ENCODE measurements around the gene HPGD. TPM values are rescaled to one million over a fixed set of nuclear protein-coding genes. Genes with fewer than 3 reads are reported as not detected.
A peak's percentile ranks its signal among the peaks of the same experiment; 100 is the strongest.
"Not testable (repeated sequence)": the region's sequence is repeated elsewhere in the genome, so short reads cannot be mapped to it uniquely, and the experiment has no call there.

HPGD gene
- total RNA-seq, 1 experiment from 2014 or later = 9.5 TPM

GRCh38 chr4:174494726-174495125, 27.6 kb downstream of the HPGD start:
- DNase-seq (ENCODE audit: low read depth, low spot score) = no peak
- in situ Hi-C loops (cut with HindIII; ENCODE audit: low pct_unique_long_range_greater_than_20kb, low sequenced_read_pairs) = no loop called here

GRCh38 chr4:174494146-174494545, 28.1 kb downstream of the HPGD start:
- in situ Hi-C loops (cut with HindIII; ENCODE audit: low pct_unique_long_range_greater_than_20kb, low sequenced_read_pairs) = no loop called here
- no peak for DNase-seq (ENCODE audit: low read depth, low spot score)

- no peak for DNase-seq (ENCODE audit: low read depth, low spot score)
- in situ Hi-C loops (cut with HindIII; ENCODE audit: low pct_unique_long_range_greater_than_20kb, low sequenced_read_pairs) = no loop called here
These were observed 31.8 kb downstream of the HPGD start for GRCh38 chr4:174490451-174490961.

- DNase-seq (ENCODE audit: low read depth, low spot score); in situ Hi-C loops (cut with HindIII; ENCODE audit: low pct_unique_long_range_greater_than_20kb, low sequenced_read_pairs): not testable (repeated sequence)
These were observed 33.9 kb downstream of the HPGD start for GRCh38 chr4:174488368-174488767.

- in situ Hi-C loops (cut with HindIII; ENCODE audit: low pct_unique_long_range_greater_than_20kb, low sequenced_read_pairs) = no loop called here
- no peak for DNase-seq (ENCODE audit: low read depth, low spot score)
These were observed 37.3 kb downstream of the HPGD start for GRCh38 chr4:174485025-174485424.

GRCh38 chr4:174483792-174484191, 38.5 kb downstream of the HPGD start:
- in situ Hi-C loops (cut with HindIII; ENCODE audit: low pct_unique_long_range_greater_than_20kb, low sequenced_read_pairs) = no loop called here
- no peak for DNase-seq (ENCODE audit: low read depth, low spot score)

GRCh38 chr4:174479140-174479539, 43.1 kb downstream of the HPGD start:
- no peak for DNase-seq (ENCODE audit: low read depth, low spot score)
- in situ Hi-C loops (cut with HindIII; ENCODE audit: low pct_unique_long_range_greater_than_20kb, low sequenced_read_pairs) = no loop called here

GRCh38 chr4:174475528-174475927, 46.8 kb downstream of the HPGD start:
- DNase-seq (ENCODE audit: low read depth, low spot score) = no peak
- in situ Hi-C loops (cut with HindIII; ENCODE audit: low pct_unique_long_range_greater_than_20kb, low sequenced_read_pairs) = no loop called here

- DNase-seq (ENCODE audit: low read depth, low spot score) = peak; percentile 62
- in situ Hi-C loops (cut with HindIII; ENCODE audit: low pct_unique_long_range_greater_than_20kb, low sequenced_read_pairs) = no loop called here
These were observed 47.7 kb downstream of the HPGD start for GRCh38 chr4:174474457-174475075.

GRCh38 chr4:174467107-174467506, 55.2 kb downstream of the HPGD start:
- no peak for DNase-seq (ENCODE audit: low read depth, low spot score)
- in situ Hi-C loops (cut with HindIII; ENCODE audit: low pct_unique_long_range_greater_than_20kb, low sequenced_read_pairs) = no loop called here

- in situ Hi-C loops (cut with HindIII; ENCODE audit: low pct_unique_long_range_greater_than_20kb, low sequenced_read_pairs) = no loop called here
- DNase-seq (ENCODE audit: low read depth, low spot score) = no peak
These were observed 57.3 kb downstream of the HPGD start for GRCh38 chr4:174464949-174465348.

- DNase-seq (ENCODE audit: low read depth, low spot score) = no peak
These were observed 60.7 kb downstream of the HPGD start for GRCh38 chr4:174461466-174462106.

GRCh38 chr4:174460684-174461083, 61.6 kb downstream of the HPGD start:
- no peak for DNase-seq (ENCODE audit: low read depth, low spot score)
- in situ Hi-C loops (cut with HindIII; ENCODE audit: low pct_unique_long_range_greater_than_20kb, low sequenced_read_pairs) = no loop called here

More at GRCh38 chr4:174461466-174462106, 60.7 kb downstream of the HPGD start:
- in situ Hi-C loops (cut with HindIII; ENCODE audit: low pct_unique_long_range_greater_than_20kb, low sequenced_read_pairs) = no loop called here

- no peak for DNase-seq (ENCODE audit: low read depth, low spot score)
- in situ Hi-C loops (cut with HindIII; ENCODE audit: low pct_unique_long_range_greater_than_20kb, low sequenced_read_pairs) = no loop called here
These were observed 64.8 kb downstream of the HPGD start for GRCh38 chr4:174457468-174457867.

GRCh38 chr4:174454815-174455473, 67.3 kb downstream of the HPGD start:
- in situ Hi-C loops (cut with HindIII; ENCODE audit: low pct_unique_long_range_greater_than_20kb, low sequenced_read_pairs) = no loop called here
- DNase-seq (ENCODE audit: low read depth, low spot score) = no peak

- no peak for DNase-seq (ENCODE audit: low read depth, low spot score)
- in situ Hi-C loops (cut with HindIII; ENCODE audit: low pct_unique_long_range_greater_than_20kb, low sequenced_read_pairs) = no loop called here
These were observed 70.5 kb downstream of the HPGD start for GRCh38 chr4:174451718-174452296.

GRCh38 chr4:174450786-174451125, 71.5 kb downstream of the HPGD start:
- DNase-seq (ENCODE audit: low read depth, low spot score) = no peak
- in situ Hi-C loops (cut with HindIII; ENCODE audit: low pct_unique_long_range_greater_than_20kb, low sequenced_read_pairs) = no loop called here

GRCh38 chr4:174449944-174450785, 72.1 kb downstream of the HPGD start:
- no peak for DNase-seq (ENCODE audit: low read depth, low spot score)
- in situ Hi-C loops (cut with HindIII; ENCODE audit: low pct_unique_long_range_greater_than_20kb, low sequenced_read_pairs) = no loop called here
